ENCODE results near the gene RANBP17.
"Not testable (repeated sequence)": the region's sequence is repeated elsewhere in the genome, so short reads cannot be mapped to it uniquely, and the experiment has no call there.

RANBP17 gene

GRCh38 chr5:171258737-171259415, 397.1 kb downstream of the RANBP17 start:
- DNase-seq, result no peak

GRCh38 chr5:171261361-171261760, 399.5 kb downstream of the RANBP17 start:
- no peak for DNase-seq

DNA sequence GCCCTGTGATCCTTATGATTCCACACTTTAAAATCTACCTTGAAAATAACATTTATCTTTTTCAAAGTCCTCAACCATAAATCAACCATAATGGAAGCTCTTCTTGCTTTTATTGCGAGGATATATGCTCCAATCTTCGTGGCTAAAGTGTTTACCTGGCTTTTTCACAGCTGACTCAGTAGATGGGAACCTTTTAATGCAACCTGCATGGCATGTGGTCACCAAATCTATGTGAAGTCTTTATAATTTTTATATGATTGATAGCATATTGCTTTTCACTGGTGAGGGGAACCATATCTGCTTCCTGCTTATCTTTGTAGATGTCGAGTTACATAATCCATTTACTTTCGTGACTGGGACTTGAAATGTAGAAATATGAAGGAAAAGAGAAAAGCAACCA, 400.1 kb downstream of the RANBP17 start:
- DNase-seq, result no peak

DNA sequence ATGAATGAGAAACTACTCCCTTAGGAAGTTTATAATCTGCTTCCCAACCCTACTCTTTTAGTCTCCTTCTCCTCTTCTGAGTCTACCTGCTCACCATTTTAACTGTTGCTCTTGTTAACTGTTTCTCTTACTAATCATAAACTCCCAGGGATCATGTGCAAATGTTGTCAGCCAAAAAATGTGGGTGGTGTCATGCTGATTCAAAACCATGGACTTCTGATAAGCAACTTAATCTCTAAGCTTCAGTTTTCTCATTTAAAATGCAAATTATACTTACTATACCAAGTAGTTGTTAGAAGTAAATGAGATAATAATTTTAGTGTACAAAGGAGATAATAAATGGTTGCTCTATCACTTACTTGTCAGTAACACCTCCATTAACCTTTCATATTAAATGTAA, 401.4 kb downstream of the RANBP17 start:
- no peak for DNase-seq

DNA sequence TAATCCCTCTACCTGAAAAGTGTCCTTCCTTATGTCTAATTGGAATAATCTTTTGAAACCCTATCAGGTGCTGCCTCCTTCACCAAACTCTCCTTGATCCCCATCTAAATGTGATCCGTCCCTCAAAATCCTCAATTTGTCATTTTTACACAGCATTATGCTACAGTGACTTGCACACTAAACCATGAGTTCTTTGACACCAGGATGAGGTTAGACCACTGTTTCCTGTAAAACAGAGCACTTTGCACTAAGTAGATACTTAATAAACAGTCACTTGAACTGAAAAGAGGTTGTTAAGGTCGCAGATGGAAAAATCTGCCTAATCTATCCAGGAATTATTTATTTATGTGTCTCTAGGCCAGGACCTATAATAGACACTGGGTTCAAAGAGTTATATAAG, 403.0 kb downstream of the RANBP17 start:
- no peak for DNase-seq

DNA sequence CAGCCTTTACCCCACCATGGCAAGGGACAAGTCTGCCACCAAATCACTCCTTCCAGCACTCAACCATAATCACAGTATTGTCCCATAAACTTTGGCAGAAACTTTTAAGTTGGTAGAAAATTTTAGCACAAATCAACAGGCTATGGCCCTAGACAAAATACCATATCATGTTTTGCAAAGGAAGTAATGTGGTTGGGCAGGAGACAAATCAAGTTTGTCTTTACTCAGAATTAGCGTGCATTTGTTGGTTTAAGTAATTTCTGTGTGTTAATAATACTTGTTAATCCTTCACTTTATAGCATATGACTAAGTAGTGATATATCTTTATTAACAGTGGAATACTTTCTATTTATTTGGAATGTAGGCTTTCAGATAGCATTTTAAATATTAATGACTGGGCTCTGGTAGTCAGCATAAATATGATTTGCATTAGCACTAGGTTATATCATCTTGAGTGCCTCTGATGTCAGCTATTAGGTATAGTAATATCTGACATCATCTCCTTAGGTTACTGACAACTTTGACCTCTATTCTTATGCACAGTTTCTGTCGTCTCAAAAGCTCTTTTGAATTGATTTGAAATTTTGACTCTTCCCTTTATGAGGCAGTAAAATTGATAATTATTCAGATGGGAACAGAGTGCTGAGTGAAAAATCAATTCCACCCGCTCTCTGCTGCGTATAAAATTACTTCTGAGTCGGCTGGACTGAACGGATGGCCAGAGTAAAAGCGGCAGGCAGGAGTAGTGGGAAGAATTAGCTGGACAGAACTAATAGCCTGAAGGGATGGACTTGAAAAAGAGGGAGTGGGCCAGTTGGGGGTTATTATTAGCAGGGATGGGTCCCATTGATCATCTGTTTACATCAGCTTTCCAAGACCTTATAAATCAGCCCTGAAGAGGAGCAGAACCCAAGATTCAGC, 407.1 kb downstream of the RANBP17 start:
- DNase-seq, result peak; percentile 23

GRCh38 chr5:171269717-171270116, 407.9 kb downstream of the RANBP17 start:
- no peak for DNase-seq

- no peak for DNase-seq
Measured at GRCh38 chr5:171270136-171270535, 408.3 kb downstream of the RANBP17 start.

- no peak for DNase-seq
Measured at GRCh38 chr5:171271798-171272197, 410.0 kb downstream of the RANBP17 start.

- no peak for DNase-seq
Measured at GRCh38 chr5:171272996-171273970, 411.5 kb downstream of the RANBP17 start.

DNA sequence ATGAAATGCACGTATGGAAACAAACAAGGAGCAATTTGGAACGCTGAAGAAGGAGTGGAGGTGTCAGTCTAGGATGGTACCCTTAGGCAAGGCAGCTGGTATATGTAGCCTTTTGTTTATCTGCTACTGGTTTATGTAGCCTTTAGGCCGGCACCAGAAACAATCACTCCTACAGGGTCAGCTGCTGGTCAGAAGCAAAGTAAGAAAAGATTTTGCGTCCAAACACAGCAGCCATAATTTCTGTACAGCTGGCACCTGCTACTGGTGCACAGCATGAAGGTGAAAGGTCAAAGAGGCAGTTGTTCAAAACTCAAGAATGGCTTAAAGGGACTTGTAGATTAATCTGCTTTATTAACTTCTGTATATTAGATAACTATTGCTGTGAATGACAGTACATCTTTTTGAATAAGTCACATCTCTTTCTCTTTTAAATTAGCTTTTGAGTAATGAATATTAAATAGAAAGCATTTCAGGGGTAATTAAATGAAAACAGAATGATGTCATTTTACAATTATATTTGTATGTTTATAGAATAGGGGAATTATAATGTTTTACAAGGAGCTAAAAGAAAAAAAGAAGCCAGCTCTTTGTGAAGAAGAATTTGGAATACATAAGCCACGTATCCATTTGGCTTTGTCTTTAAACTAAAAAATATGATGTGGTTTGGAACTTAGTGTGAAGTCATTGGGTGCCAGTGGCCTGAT, 414.2 kb downstream of the RANBP17 start:
- peak; percentile 34 for DNase-seq

DNA sequence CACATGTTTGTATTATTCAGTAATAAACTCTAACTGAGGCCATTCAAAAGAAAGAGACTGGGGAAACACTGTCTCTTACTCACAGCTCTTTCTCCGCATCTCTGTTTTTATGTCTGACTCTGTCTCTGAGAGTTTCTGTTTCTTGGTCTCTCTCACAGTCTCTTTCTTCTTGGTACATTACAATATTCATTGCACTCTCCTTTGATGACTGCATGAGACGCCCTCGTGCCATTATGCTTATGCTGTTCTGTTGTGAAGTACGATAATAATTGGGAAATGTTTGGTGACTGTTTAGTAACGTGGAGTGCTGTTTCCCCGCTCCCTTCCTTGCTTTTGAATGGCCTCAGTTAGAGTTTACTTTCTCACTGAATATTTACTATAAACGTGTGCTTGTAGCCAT, 421.9 kb downstream of the RANBP17 start:
- DNase-seq, result no peak

DNA sequence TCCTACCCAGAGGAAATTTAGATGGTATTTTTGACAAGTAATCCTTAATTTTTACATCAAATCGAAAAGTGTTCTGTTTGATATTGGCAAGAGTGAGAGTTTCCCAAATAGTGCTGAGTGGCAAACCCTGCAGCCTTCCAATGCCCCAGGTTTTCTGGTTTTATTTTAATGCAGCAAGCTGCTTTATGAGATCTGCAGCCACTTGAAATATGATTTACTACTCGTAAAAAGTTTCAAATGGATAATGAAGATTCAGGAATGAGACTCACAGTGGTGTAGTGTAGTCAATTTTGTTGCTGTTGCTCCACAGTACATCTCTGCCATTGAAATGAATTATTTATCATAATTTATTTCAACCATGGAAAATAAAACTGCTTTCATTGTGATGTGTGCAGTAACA, 423.6 kb downstream of the RANBP17 start:
- no peak for DNase-seq

DNA sequence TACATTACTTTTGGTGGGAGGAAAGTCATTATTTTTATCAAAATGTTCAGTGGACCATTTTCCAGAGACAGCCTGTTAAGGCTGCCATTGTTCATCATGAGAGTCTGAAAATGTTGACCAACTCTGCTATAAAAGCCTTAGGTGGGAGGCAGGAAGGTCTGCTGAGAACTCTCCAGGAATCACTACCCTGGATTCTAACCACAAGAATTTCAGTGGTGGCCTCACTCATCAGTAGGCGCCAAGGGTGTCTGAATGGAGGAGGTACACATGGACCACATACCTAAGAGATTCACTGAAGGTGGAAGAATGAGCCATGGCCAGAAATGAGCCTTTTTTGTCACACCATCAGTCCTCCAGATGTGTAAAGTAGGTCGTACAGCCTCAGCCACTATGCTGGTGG, 426.2 kb downstream of the RANBP17 start:
- DNase-seq, result no peak

DNA sequence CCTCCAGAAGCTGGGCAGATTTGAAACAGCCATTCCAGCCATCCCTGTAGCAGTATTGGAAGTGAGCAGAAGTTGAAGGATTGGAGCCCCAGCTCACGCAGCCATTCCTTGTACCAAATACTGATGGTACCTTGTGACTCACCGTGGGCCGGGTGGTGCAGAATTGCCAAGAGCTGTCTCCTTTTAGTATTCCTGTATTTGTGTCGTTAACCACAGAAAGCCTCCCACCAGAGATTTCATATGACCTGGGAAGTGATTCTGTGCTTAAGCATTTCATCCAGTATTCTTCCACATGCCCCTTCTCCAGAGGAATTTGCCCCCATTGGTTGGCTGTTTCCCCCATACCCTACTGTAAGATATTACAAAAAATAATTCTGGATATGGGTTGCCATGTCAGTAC, 429.6 kb downstream of the RANBP17 start:
- DNase-seq, result no peak

DNA sequence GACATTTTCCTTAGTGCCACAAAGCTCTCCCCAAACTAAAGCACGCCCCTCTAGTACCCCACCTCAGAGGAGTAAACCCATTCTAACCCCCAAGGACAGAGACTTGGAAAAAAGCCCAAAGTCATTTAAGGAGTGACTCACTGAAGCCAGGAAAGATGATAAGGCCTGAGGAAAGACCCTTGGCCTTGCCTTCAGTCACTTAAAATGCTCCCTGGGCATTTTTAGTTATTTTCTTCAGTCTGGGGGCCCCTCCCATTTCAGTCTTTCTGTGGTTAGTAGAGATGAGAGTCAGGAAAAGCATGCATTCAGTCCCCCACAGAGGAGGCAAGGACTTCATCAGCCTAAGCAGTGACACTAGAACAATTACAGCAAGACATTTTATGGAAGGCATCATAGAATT, 433.5 kb downstream of the RANBP17 start:
- DNase-seq, result no peak

GRCh38 chr5:171295801-171296200, 434.0 kb downstream of the RANBP17 start:
- no peak for DNase-seq

DNA sequence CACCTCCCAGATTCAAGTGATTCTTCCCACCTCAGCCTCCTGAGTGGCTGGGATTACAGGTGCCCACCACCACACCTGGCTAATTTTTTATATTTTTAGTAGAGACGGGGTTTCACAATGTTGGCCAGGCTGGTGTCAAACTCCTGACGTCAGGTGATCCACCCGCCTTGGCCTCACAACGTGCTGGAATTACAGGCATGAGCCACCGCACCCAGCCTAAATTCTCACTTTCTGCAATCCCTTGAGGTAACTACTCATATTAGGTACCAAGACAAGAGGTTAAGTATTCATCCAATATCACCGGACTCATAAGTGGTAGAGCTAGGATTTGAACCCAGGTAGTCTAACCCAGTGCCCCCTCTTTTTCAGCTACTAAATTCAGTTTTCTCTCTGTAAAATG, 436.1 kb downstream of the RANBP17 start:
- not testable (repeated sequence) for DNase-seq

GRCh38 chr5:171299228-171299627, 437.4 kb downstream of the RANBP17 start:
- no peak for DNase-seq

DNA sequence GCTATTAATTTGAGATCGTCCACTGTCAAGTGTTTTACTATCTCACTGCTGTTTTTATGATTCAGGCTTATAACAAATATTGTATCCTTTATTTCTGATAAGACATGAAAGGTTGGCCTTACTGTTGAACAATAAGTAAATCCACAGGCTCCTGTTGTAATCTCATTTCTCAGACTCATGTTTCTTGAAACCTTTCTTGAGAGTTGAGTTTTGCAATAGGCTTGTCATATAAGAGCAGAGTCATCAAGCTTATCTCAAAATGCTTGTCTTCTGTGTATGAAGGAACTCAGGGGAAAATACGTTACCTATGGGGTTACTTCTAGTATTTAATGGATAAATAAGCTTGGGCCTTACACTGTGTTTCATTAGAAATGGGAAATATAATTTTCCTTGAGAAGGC, 438.0 kb downstream of the RANBP17 start:
- no peak for DNase-seq

DNA sequence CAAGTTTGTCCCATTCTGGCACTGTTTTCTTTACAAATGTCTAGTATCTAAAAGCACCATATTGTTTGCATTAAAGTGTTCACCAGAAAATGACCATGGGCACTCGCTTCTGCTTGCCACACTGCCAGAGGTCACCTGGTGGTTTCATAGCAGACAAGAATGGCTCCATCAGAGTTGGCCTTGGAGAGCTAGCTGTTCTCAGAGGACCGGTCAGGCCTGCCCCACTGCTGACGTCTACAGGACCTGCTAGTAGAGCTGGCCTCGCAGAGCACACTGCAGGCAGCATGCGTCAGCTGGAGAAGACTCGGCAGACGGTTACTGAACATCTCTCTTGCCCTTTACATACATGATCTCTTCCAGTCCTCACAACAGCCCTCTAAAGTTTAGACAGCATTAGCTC, 438.5 kb downstream of the RANBP17 start:
- no peak for DNase-seq

DNA sequence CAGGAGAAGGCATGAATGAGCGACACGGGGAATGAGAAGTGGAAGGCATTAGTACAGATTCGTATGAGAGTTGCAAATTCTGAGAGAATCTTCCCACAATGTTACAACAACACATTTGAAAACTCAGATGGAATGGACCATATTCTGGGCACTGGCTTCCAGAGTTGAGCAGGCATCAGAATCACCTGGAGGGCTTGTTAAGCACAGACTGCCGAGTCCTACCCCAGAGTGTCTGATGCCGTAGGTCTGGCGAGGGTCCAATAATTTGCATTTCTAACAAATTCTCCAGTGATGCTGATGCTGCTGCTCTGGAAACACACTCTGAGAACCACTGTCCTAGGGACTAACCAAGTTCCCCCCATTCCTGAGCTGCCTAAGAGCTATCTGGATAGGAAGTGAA, 444.3 kb downstream of the RANBP17 start:
- DNase-seq, result peak; percentile 34

Data from retina (tissue), 1 donor.